ENCODE data around the gene CR1.
"Not testable (repeated sequence)": the region's sequence is repeated elsewhere in the genome, so short reads cannot be mapped to it uniquely, and the experiment has no call there.

- TF ChIP-seq CTCF (IDR thresholded peaks at IDR 0.05 in 2 of 3, conservative IDR thresholded peaks at IDR 0.05 in 1 of 3; ENCODE audit: insufficient read depth in 2 of 3, low read depth in 1 of 3, low read length in 3 of 3); CREB3L1 (IDR thresholded peaks at IDR 0.05; ENCODE audit: borderline replicate concordance, low read depth); MAFK (IDR thresholded peaks at IDR 0.05; ENCODE audit: low read length); TAF1 (IDR thresholded peaks at IDR 0.05; ENCODE audit: control insufficient read depth, extremely low read depth, insufficient read depth, low read length, severe bottlenecking): not testable (repeated sequence)
- TF ChIP-seq PHB2 (IDR thresholded peaks at IDR 0.05; ENCODE audit: low read depth), result 0 out of 2 replicates have a peak, but pooled peaks have one; percentile 18
These were observed 187.0 kb downstream of the CR1 start for GRCh38 chr1:207682872-207683434.
